Erythroblast (primary cell): ENCODE data around the gene COBLL1.

Experiments used
- GATA1 ChIP-seq: IDR thresholded peaks from 2 replicates; pipeline ENCODE4 v1.6.1; 2011; ENCODE audit warnings: low read depth, mild to moderate bottlenecking, control low read depth, low read length, moderate library complexity
- POLR2A ChIP-seq: IDR thresholded peaks from 2 replicates; pipeline ENCODE4 v1.6.1; 2011; ENCODE audit warnings: mild to moderate bottlenecking, low read length

DNA sequence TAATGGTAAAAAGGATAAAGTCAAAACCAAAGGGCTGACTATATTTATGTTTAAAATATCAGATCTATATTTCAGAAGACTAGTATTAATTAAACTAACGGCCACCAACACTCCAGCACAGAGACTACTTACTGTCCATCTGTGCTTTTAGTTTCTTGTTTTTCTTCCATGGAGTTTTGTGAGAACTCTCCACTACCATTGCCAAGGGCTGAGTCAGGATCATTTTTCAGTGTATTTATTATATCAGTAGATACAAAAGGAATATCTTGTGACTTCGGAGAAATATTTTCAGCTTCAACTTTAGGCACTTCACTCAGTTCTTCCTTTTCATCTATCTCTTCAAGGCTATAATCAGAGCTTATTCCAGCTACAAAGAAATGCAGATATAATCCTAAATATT, 141.2 kb downstream of the COBLL1 start:
- TF ChIP-seq POLR2A (no peak), GATA1 (no peak)
